Mesendoderm (in vitro differentiated cells): ENCODE data around the gene CAPZA3.
"Not testable (repeated sequence)": the region's sequence is repeated elsewhere in the genome, so short reads cannot be mapped to it uniquely, and the experiment has no call there.

ENCODE experiments used
- DNase-seq: peaks from one replicate; pipeline ENCODE4 v3.0.0; 2013
- H2AK5ac ChIP-seq: 2 replicates; pipeline ENCODE4 v1.6.1; 2013; ENCODE audit warnings: low read length, inconsistent platforms
- H2BK120ac ChIP-seq: 2 replicates; pipeline ENCODE4 v1.6.1; 2013; ENCODE audit warnings: low read depth, mild to moderate bottlenecking, low read length, moderate library complexity, mixed read lengths
- H2BK15ac ChIP-seq: replicated peaks from 2 replicates; pipeline ENCODE4 v1.6.1; 2013; ENCODE audit warnings: low read depth, mild to moderate bottlenecking, moderate library complexity
- H2BK5ac ChIP-seq: 2 replicates; pipeline ENCODE4 v1.6.1; 2013; ENCODE audit warnings: low read length, inconsistent platforms
- H3K18ac ChIP-seq: 2 replicates; pipeline ENCODE4 v1.6.1; 2013; ENCODE audit warnings: mild to moderate bottlenecking, low read length, mixed read lengths
- H3K23ac ChIP-seq: one replicate; pipeline ENCODE4 v1.6.1; 2013; ENCODE audit warnings: low read length
- H3K27ac ChIP-seq: 2 replicates; pipeline ENCODE4 v1.5.1; 2013; ENCODE audit warnings: low read depth, mild to moderate bottlenecking, inconsistent platforms, low read length, moderate library complexity
- H3K27me3 ChIP-seq: 2 replicates; pipeline ENCODE4 v1.6.1; 2013; ENCODE audit warnings: low read length, control low read depth, mild to moderate bottlenecking, inconsistent platforms; ENCODE audit not compliant: insufficient read depth, poor library complexity
- H3K36me3 ChIP-seq: 2 replicates; pipeline ENCODE4 v1.6.1; 2013; ENCODE audit warnings: low read length, inconsistent platforms; ENCODE audit not compliant: control insufficient read depth, insufficient read depth
- H3K4ac ChIP-seq: one replicate; pipeline ENCODE4 v1.6.1; 2013; ENCODE audit warnings: low read depth, mild to moderate bottlenecking, low read length, moderate library complexity
- H3K4me1 ChIP-seq: 2 replicates; pipeline ENCODE4 v1.6.1; 2013; ENCODE audit warnings: low read depth, low read length, inconsistent platforms; ENCODE audit not compliant: control insufficient read depth
- H3K4me2 ChIP-seq: 2 replicates; pipeline ENCODE4 v1.6.1; 2013; ENCODE audit warnings: low read length
- H3K4me3 ChIP-seq: 2 replicates; pipeline ENCODE4 v1.5.1; 2013; ENCODE audit warnings: mild to moderate bottlenecking, low read length
- H3K56ac ChIP-seq: one replicate; pipeline ENCODE4 v1.6.1; 2013; ENCODE audit warnings: low read length
- H3K79me1 ChIP-seq: 2 replicates; pipeline ENCODE4 v1.6.1; 2013; ENCODE audit warnings: low read length, inconsistent platforms
- H3K79me2 ChIP-seq: 2 replicates; pipeline ENCODE4 v1.6.1; 2013; ENCODE audit warnings: mild to moderate bottlenecking, low read length; ENCODE audit not compliant: control insufficient read depth, insufficient read depth
- H3K9ac ChIP-seq: 2 replicates; pipeline ENCODE4 v1.6.1; 2013; ENCODE audit warnings: low read length, inconsistent platforms
- H4K5ac ChIP-seq: one replicate; pipeline ENCODE4 v1.6.1; 2013; ENCODE audit warnings: low read length
- H4K8ac ChIP-seq: one replicate; pipeline ENCODE4 v1.6.1; 2013; ENCODE audit warnings: low read depth, mild to moderate bottlenecking, control low read depth, low read length, moderate library complexity
- WGBS: extraction: QIAGEN DNeasy Blood & Tissue Kit; methylation state at CpG from one replicate; pipeline ENCODE4 v1.1.7; 2013; ENCODE audit warnings: low lambda C conversion rate, missing lambda C conversion rate; ENCODE audit not compliant: insufficient coverage; ENCODE audit errors: extremely low coverage; 5-methylcytosine and 5-hydroxymethylcytosine counted together

Gene CAPZA3

GRCh38 chr12:18753481-18754123, 15.7 kb downstream of the CAPZA3 start:
- no CpG with 5 or more reads among the region's 16 CpGs for WGBS
- Histone ChIP-seq H2AK5ac (no peak overlapping the region), H3K36me3 (no peaks in the 10 kb centered on the region), H2BK15ac (no peak overlapping the region), H3K27ac (peak overlapping the region; percentile 94), H3K4me1 (peaks cover 32% of the 10 kb centered on the region), H3K23ac (peak overlapping the region; percentile 98), H3K27me3 (no peaks in the 10 kb centered on the region), H3K9ac (peak overlapping the region; percentile 46), H3K4me2 (no peak overlapping the region), H3K4me3 (no peak overlapping the region), H3K4ac (peak overlapping the region; percentile 100), H3K79me2 (no peaks in the 10 kb centered on the region), H2BK5ac (peak overlapping the region; percentile 98), H4K8ac (no peak overlapping the region), H2BK120ac (peak overlapping the region; percentile 76), H3K18ac (peak overlapping the region; percentile 46), H4K5ac (peak overlapping the region; percentile 5), H3K56ac (peak overlapping the region; percentile 86), H3K79me1 (no peaks in the 10 kb centered on the region)
- peak; percentile 79 for DNase-seq

DNA sequence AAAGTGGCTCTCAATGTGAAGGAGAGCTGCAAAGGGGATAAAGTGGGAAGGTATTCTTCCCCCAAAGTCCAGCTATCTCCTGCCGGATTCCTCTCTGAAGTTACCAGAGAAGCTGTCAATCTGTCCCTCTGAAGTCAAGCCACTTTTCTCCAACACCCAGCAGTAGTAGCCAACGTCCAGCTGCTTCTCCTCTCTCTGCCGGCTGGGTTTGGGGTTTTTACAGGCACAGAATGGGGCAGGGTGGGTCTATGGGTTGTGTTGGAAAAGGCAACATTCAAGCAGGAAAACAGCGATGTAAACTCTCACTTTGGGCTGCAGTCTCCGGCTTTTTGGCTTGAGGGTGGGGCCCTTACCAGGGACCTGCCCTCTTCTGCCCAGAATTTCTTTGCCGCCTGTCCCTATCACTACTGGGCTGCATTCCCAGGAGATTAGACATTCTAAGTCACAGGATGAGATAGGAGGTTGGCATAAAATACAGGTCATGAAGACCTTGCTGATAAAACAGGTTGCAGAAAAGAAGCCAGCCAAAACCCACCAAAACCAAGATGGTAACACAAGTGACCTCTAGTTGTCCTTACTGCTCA, 16.3 kb downstream of the CAPZA3 start:
- no CpG with 5 or more reads among the region's 6 CpGs for WGBS

GRCh38 chr12:18755341-18755740, 17.4 kb downstream of the CAPZA3 start:
- no peak for DNase-seq
- Histone ChIP-seq H3K9ac (no peak overlapping the region), H3K4ac (no peak overlapping the region), H2BK15ac (no peak overlapping the region), H3K27me3 (no peaks in the 10 kb centered on the region), H3K23ac (no peak overlapping the region), H3K4me2 (no peak overlapping the region), H3K4me3 (no peak overlapping the region), H3K79me1 (no peaks in the 10 kb centered on the region), H2BK120ac (no peak overlapping the region), H3K18ac (peak overlapping the region; percentile 13), H3K27ac (no peak overlapping the region), H2AK5ac (peak overlapping the region; percentile 62), H4K8ac (no peak overlapping the region), H3K4me1 (peaks cover 24% of the 10 kb centered on the region), H3K36me3 (no peaks in the 10 kb centered on the region), H4K5ac (no peak overlapping the region), H3K79me2 (no peaks in the 10 kb centered on the region), H2BK5ac (peak overlapping the region; percentile 40), H3K56ac (peak overlapping the region; percentile 17)
- no CpG with 5 or more reads among the region's 1 CpG for WGBS

More for the DNA sequence above, 16.3 kb downstream of the CAPZA3 start:
- peak overlapping the region; percentile 98 for H2BK5ac ChIP-seq
- H3K79me1 ChIP-seq: no peaks in the 10 kb centered on the region
- H3K23ac ChIP-seq: peak overlapping the region; percentile 98
- no peak overlapping the region for H3K4me3 ChIP-seq
- peak overlapping the region; percentile 100 for H3K4ac ChIP-seq
- no peak overlapping the region for H4K8ac ChIP-seq
- H2BK120ac ChIP-seq: peak overlapping the region; percentile 76
- H3K27ac ChIP-seq: peak overlapping the region; percentile 94
- peaks cover 30% of the 10 kb centered on the region for H3K4me1 ChIP-seq
- H3K56ac ChIP-seq: peak overlapping the region; percentile 86
- no peak overlapping the region for H3K4me2 ChIP-seq
- no peak overlapping the region for H2BK15ac ChIP-seq
- H4K5ac ChIP-seq: no peak overlapping the region
- peak overlapping the region; percentile 46 for H3K18ac ChIP-seq
- peak overlapping the region; percentile 46 for H3K9ac ChIP-seq
- no peaks in the 10 kb centered on the region for H3K79me2 ChIP-seq
- H2AK5ac ChIP-seq: no peak overlapping the region
- peak; percentile 28 for DNase-seq
- H3K36me3 ChIP-seq: no peaks in the 10 kb centered on the region
- H3K27me3 ChIP-seq: no peaks in the 10 kb centered on the region

GRCh38 chr12:18766479-18766878, 28.6 kb downstream of the CAPZA3 start:
- H3K23ac ChIP-seq, H2BK120ac ChIP-seq, H2BK15ac ChIP-seq, H3K56ac ChIP-seq, H3K79me1 ChIP-seq, H3K4me2 ChIP-seq, H4K8ac ChIP-seq, H3K27me3 ChIP-seq, H3K36me3 ChIP-seq, H4K5ac ChIP-seq, H3K9ac ChIP-seq, H2AK5ac ChIP-seq, DNase-seq, H3K4me3 ChIP-seq, H3K79me2 ChIP-seq, H3K4me1 ChIP-seq, H2BK5ac ChIP-seq, H3K27ac ChIP-seq, H3K18ac ChIP-seq, H3K4ac ChIP-seq: not testable (repeated sequence)
- no CpG with 5 or more reads among the region's 1 CpG for WGBS

DNA sequence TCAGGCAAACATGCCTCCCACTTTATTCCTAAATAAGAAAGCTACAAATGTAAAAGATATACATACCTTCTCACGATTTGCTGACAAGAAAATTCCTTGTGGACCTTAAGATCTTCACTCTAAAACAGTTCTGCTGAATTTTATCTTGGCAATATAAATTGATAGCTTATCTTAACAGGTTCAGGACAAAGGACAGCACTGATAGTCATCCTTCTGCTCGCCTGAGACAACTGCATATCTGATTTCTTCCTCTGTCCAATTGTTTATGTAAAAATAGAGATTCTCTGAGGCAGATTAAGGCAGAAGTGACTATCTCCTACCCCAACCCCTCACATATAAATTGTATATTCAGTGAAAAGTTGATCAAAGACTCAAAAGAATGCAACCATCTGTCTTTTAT, 44.9 kb downstream of the CAPZA3 start:
- Histone ChIP-seq H4K5ac (no peak overlapping the region), H3K4me1 (no peaks in the 10 kb centered on the region), H4K8ac (no peak overlapping the region), H3K56ac (no peak overlapping the region), H3K79me1 (no peaks in the 10 kb centered on the region), H3K79me2 (no peaks in the 10 kb centered on the region), H3K4ac (no peak overlapping the region), H3K9ac (no peak overlapping the region), H2BK15ac (no peak overlapping the region), H3K4me2 (no peak overlapping the region), H3K27me3 (no peaks in the 10 kb centered on the region), H3K18ac (no peak overlapping the region), H3K27ac (no peak overlapping the region), H3K36me3 (no peaks in the 10 kb centered on the region), H2BK5ac (no peak overlapping the region), H3K4me3 (no peak overlapping the region), H2BK120ac (no peak overlapping the region), H3K23ac (no peak overlapping the region), H2AK5ac (no peak overlapping the region)
- peak; percentile 60 for DNase-seq
- no CpG with 5 or more reads among the region's 2 CpGs for WGBS
